WTC11 (cell line): Measurements from ENCODE around the gene NIF3L1. TPM values are rescaled to one million over a fixed set of nuclear protein-coding genes. Genes with fewer than 3 reads are reported as not detected.

ENCODE experiments used
- ATAC-seq: fragments of 200-7000 bp; cut with Tn5 transposase; 2 replicates; pipeline ENCODE4 v1.10.0; 2021; ENCODE audit warnings: mild to moderate bottlenecking, moderate library complexity
- CTCF ChIA-PET: fragments of 300-600 bp; sonication (Branson Sonifier 250); formaldehyde crosslinking; loops from one replicate; lab custom pipeline; 2021; ENCODE audit warnings: antibody characterized with exemption; lab: Charles Lee
- POLR2A ChIA-PET: fragments of 350-600 bp; sonication (Branson Sonifier 250); formaldehyde crosslinking; loops from one replicate; lab custom pipeline; 2021; ENCODE audit warnings: antibody characterized with exemption; lab: Charles Lee
- DNase-seq: peaks from one replicate; pipeline ENCODE4 v3.0.0; 2021; ENCODE audit warnings: low spot score
- H3K27ac Mint-ChIP-seq: 2 replicates; pipeline ENCODE4 v1.8.0; 2021; ENCODE audit warnings: mixed read lengths
- H3K27me3 Mint-ChIP-seq: 2 replicates; pipeline ENCODE4 v1.8.0; 2021; ENCODE audit warnings: low read depth, mild to moderate bottlenecking, moderate library complexity, mixed read lengths
- H3K36me3 Mint-ChIP-seq: 2 replicates; pipeline ENCODE4 v1.8.0; 2021; ENCODE audit warnings: mixed read lengths
- H3K4me1 Mint-ChIP-seq: 2 replicates; pipeline ENCODE4 v1.8.0; 2022; ENCODE audit warnings: mixed read lengths
- H3K4me3 Mint-ChIP-seq: 2 replicates; pipeline ENCODE4 v1.8.0; 2021; ENCODE audit warnings: mild to moderate bottlenecking, moderate library complexity, mixed read lengths
- H3K9me3 Mint-ChIP-seq: 2 replicates; pipeline ENCODE4 v1.8.0; 2021; ENCODE audit warnings: mixed read lengths
- FOXJ3 ChIP-seq: sonication (generic); formaldehyde crosslinking; IDR thresholded peaks from 2 replicates; pipeline ENCODE4 v1.9.0; 2021; ENCODE audit warnings: missing genetic modification reagents, mild to moderate bottlenecking, borderline replicate concordance
- NFATC4 ChIP-seq: fragments of 250-450 bp; sonication (Bioruptor Pico); IDR thresholded peaks from 2 replicates; pipeline ENCODE4 v1.9.0; 2021; ENCODE audit warnings: mild to moderate bottlenecking
- NFYB ChIP-seq: sonication (generic); formaldehyde crosslinking; conservative IDR thresholded peaks from 2 replicates; pipeline ENCODE4 v1.8.0; 2022; ENCODE audit warnings: low read depth, missing genetic modification reagents
- OVOL2 ChIP-seq: fragments of 250-450 bp; sonication (Bioruptor Pico); IDR thresholded peaks from 2 replicates; pipeline ENCODE4 v1.9.0; 2021; ENCODE audit warnings: mild to moderate bottlenecking, borderline replicate concordance
- RELA ChIP-seq: sonication (generic); formaldehyde crosslinking; IDR thresholded peaks from 2 replicates; pipeline ENCODE4 v1.8.1; 2022; ENCODE audit warnings: missing genetic modification reagents, mild to moderate bottlenecking, borderline replicate concordance
- SOX15 ChIP-seq: fragments of 250-450 bp; sonication (Bioruptor Pico); IDR thresholded peaks from 2 replicates; pipeline ENCODE4 v1.9.0; 2021; ENCODE audit warnings: mild to moderate bottlenecking
- ZNF232 ChIP-seq: sonication (generic); formaldehyde crosslinking; IDR thresholded peaks from 2 replicates; pipeline ENCODE4 v1.8.0; 2022; ENCODE audit warnings: mild to moderate bottlenecking, missing genetic modification reagents
- ZNF263 ChIP-seq: sonication (generic); formaldehyde crosslinking; IDR thresholded peaks from 2 replicates; pipeline ENCODE4 v1.8.1; 2022; ENCODE audit warnings: low read depth, mild to moderate bottlenecking, moderate library complexity, missing genetic modification reagents
- total RNA-seq: library from RNA; stranded (reverse); gene quantifications from 3 replicates; pipeline ENCODE4 v1.2.3, GENCODE V29; 2021
- TF ChIP-seq, protein P1 (sequence below): sonication (generic); formaldehyde crosslinking; IDR thresholded peaks from 2 replicates; pipeline ENCODE4 v1.8.1; 2023; ENCODE audit warnings: mild to moderate bottlenecking, missing genetic modification reagents, borderline replicate concordance
- TF ChIP-seq, protein P2 (sequence below): sonication (generic); formaldehyde crosslinking; IDR thresholded peaks from 2 replicates; pipeline ENCODE4 v1.8.1; 2022; ENCODE audit warnings: low read depth, missing genetic modification reagents, borderline replicate concordance
- TF ChIP-seq, protein P3 (sequence below): sonication (generic); formaldehyde crosslinking; IDR thresholded peaks from 2 replicates; pipeline ENCODE4 v1.8.1; 2023; ENCODE audit warnings: mild to moderate bottlenecking, missing genetic modification reagents, moderate library complexity
- TF ChIP-seq, protein P4 (sequence below): sonication (generic); formaldehyde crosslinking; IDR thresholded peaks from 2 replicates; pipeline ENCODE4 v1.8.1; 2022; ENCODE audit warnings: low read depth, mild to moderate bottlenecking, moderate library complexity, missing genetic modification reagents, borderline replicate concordance
- TF ChIP-seq, protein P5 (sequence below): fragments of 250-450 bp; sonication (Bioruptor Pico); IDR thresholded peaks from 2 replicates; pipeline ENCODE4 v1.8.0; 2021; ENCODE audit warnings: mild to moderate bottlenecking
- TF ChIP-seq, protein P6 (sequence below): sonication (generic); formaldehyde crosslinking; IDR thresholded peaks from 2 replicates; pipeline ENCODE4 v1.8.1; 2023; ENCODE audit warnings: mild to moderate bottlenecking, moderate library complexity, missing genetic modification reagents

The NIF3L1 gene
- total RNA-seq, 1 experiment from 2014 or later, result 49.1 TPM

DNA sequence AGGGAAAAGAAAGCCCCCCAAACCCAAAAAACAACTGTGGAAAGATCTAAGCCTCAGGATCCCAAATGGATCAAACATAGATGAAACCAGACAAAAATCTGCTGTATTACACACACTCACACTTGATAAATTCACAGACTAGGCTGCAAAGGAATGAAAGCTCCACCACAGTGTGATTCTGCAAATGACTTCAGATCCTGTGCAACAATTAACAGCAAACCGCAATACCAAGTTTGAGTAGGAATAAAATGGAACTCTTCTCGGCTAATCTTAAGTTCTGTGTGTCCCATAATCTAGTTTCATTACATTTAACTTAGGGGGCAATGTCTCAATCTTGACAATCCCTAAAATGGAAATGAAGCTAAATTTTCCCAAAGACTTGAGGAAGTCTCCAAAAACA, 36.6 kb upstream of the NIF3L1 start:
- Mint-ChIP-seq H3K36me3 (peaks cover 57% of the 10 kb centered on the region), H3K9me3 (no peaks in the 10 kb centered on the region), H3K4me3 (no peak overlapping the region), H3K4me1 (no peaks in the 10 kb centered on the region), H3K27me3 (no peaks in the 10 kb centered on the region), H3K27ac (peak overlapping the region; percentile 72; the same call in 1 of the 2 replicates)
- TF ChIP-seq ZNF263 (CRISPR knock-in tag), result no peak
- ATAC-seq (no peak), DNase-seq (no peak)
- POLR2A ChIA-PET, result interaction anchor here (1.1 kb wide), 1 partner anchor 17 kb away, joined by 3 read pairs; no protein-coding TSS in a partner anchor
- CTCF ChIA-PET, result no interaction called here

DNA sequence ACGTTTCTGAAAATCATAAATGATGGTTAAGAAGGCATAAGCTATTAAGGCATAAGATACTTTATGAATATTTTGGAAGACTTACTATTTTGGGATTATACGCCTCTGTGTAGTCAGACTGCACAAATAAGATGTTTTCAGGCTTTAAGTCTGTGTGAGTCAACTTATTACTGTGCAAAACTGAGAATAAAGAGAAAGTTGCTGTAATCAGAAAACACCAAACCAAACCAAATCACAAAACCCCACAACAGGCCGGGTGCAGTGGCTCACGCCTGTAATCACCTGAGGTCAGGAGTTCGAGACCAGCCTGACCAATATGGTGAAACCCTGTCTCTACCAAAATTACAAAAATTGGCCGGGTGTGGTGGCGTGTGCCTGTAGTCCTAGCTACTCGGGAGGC, 32.4 kb upstream of the NIF3L1 start:
- TF ChIP-seq, protein P1, sequence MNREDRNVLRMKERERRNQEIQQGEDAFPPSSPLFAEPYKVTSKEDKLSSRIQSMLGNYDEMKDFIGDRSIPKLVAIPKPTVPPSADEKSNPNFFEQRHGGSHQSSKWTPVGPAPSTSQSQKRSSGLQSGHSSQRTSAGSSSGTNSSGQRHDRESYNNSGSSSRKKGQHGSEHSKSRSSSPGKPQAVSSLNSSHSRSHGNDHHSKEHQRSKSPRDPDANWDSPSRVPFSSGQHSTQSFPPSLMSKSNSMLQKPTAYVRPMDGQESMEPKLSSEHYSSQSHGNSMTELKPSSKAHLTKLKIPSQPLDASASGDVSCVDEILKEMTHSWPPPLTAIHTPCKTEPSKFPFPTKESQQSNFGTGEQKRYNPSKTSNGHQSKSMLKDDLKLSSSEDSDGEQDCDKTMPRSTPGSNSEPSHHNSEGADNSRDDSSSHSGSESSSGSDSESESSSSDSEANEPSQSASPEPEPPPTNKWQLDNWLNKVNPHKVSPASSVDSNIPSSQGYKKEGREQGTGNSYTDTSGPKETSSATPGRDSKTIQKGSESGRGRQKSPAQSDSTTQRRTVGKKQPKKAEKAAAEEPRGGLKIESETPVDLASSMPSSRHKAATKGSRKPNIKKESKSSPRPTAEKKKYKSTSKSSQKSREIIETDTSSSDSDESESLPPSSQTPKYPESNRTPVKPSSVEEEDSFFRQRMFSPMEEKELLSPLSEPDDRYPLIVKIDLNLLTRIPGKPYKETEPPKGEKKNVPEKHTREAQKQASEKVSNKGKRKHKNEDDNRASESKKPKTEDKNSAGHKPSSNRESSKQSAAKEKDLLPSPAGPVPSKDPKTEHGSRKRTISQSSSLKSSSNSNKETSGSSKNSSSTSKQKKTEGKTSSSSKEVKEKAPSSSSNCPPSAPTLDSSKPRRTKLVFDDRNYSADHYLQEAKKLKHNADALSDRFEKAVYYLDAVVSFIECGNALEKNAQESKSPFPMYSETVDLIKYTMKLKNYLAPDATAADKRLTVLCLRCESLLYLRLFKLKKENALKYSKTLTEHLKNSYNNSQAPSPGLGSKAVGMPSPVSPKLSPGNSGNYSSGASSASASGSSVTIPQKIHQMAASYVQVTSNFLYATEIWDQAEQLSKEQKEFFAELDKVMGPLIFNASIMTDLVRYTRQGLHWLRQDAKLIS (CRISPR knock-in tag), result no peak
- no peak for TF ChIP-seq NFATC4 (CRISPR knock-in tag)
- TF ChIP-seq FOXJ3 (CRISPR knock-in tag), result no peak
- TF ChIP-seq, protein P2, sequence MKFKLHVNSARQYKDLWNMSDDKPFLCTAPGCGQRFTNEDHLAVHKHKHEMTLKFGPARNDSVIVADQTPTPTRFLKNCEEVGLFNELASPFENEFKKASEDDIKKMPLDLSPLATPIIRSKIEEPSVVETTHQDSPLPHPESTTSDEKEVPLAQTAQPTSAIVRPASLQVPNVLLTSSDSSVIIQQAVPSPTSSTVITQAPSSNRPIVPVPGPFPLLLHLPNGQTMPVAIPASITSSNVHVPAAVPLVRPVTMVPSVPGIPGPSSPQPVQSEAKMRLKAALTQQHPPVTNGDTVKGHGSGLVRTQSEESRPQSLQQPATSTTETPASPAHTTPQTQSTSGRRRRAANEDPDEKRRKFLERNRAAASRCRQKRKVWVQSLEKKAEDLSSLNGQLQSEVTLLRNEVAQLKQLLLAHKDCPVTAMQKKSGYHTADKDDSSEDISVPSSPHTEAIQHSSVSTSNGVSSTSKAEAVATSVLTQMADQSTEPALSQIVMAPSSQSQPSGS (CRISPR knock-in tag), result no peak
- Mint-ChIP-seq H3K27ac (no peak overlapping the region), H3K36me3 (peaks cover 85% of the 10 kb centered on the region), H3K4me1 (peaks cover 12% of the 10 kb centered on the region), H3K9me3 (no peaks in the 10 kb centered on the region), H3K27me3 (no peaks in the 10 kb centered on the region), H3K4me3 (no peak overlapping the region)
- ChIA-PET POLR2A (no interaction called here), CTCF (no interaction called here)
- DNase-seq (no peak), ATAC-seq (no peak)

DNA sequence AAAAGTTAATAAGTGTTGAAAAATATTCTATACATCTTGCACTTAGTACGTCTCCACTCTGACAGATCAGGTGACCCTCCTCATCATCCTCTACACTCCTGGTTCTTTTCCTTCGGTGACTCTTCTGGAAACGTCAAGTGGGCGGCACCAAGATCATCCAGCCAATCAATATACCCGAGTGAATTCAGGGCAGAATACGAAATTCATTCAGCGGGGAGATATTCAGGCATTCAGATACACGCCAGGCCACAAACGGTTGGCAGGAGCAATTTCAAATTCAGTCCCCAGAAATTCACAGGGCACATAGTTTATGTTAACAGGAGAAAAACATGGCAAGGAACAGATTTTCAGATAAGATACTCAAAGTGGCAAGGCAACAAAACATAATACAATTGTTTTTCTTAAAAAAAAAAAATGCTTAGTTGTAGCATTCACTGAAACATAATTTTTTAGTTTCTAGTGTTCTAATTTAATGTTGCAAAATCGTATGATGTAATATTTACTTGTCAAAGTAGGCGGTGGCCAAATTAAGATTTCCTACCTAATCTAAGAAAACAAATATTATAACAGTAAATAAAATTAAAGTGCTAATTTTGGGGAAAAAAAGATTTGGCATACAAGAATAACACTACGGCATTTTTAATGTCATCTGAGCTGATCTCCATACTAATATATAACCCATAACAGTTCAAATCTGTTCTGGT, 28.9 kb upstream of the NIF3L1 start:
- ChIA-PET CTCF (no interaction called here), POLR2A (no interaction called here)
- H3K36me3 Mint-ChIP-seq, result peaks cover 57% of the 10 kb centered on the region
- no peaks in the 10 kb centered on the region for H3K9me3 Mint-ChIP-seq
- peaks cover 24% of the 10 kb centered on the region for H3K4me1 Mint-ChIP-seq
- H3K27ac Mint-ChIP-seq, result peak overlapping the region; percentile 90
- ATAC-seq, result no peak
- no peak overlapping the region for H3K4me3 Mint-ChIP-seq
- DNase-seq, result no peak
- H3K27me3 Mint-ChIP-seq, result no peaks in the 10 kb centered on the region
- TF ChIP-seq, protein P1 (CRISPR knock-in tag), result no peak
- TF ChIP-seq SOX15 (CRISPR knock-in tag), result no peak
- no peak for TF ChIP-seq ZNF232 (CRISPR knock-in tag)
- TF ChIP-seq RELA, result no peak
- TF ChIP-seq, protein P3, sequence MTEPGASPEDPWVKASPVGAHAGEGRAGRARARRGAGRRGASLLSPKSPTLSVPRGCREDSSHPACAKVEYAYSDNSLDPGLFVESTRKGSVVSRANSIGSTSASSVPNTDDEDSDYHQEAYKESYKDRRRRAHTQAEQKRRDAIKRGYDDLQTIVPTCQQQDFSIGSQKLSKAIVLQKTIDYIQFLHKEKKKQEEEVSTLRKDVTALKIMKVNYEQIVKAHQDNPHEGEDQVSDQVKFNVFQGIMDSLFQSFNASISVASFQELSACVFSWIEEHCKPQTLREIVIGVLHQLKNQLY (CRISPR knock-in tag), result no peak
- no peak for TF ChIP-seq OVOL2
- no peak for TF ChIP-seq NFYB
- TF ChIP-seq, protein P4, sequence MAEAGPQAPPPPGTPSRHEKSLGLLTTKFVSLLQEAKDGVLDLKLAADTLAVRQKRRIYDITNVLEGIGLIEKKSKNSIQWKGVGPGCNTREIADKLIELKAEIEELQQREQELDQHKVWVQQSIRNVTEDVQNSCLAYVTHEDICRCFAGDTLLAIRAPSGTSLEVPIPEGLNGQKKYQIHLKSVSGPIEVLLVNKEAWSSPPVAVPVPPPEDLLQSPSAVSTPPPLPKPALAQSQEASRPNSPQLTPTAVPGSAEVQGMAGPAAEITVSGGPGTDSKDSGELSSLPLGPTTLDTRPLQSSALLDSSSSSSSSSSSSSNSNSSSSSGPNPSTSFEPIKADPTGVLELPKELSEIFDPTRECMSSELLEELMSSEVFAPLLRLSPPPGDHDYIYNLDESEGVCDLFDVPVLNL (CRISPR knock-in tag), result no peak
- TF ChIP-seq, protein P5, sequence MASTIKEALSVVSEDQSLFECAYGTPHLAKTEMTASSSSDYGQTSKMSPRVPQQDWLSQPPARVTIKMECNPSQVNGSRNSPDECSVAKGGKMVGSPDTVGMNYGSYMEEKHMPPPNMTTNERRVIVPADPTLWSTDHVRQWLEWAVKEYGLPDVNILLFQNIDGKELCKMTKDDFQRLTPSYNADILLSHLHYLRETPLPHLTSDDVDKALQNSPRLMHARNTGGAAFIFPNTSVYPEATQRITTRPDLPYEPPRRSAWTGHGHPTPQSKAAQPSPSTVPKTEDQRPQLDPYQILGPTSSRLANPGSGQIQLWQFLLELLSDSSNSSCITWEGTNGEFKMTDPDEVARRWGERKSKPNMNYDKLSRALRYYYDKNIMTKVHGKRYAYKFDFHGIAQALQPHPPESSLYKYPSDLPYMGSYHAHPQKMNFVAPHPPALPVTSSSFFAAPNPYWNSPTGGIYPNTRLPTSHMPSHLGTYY (CRISPR knock-in tag), result no peak
- TF ChIP-seq, protein P6, sequence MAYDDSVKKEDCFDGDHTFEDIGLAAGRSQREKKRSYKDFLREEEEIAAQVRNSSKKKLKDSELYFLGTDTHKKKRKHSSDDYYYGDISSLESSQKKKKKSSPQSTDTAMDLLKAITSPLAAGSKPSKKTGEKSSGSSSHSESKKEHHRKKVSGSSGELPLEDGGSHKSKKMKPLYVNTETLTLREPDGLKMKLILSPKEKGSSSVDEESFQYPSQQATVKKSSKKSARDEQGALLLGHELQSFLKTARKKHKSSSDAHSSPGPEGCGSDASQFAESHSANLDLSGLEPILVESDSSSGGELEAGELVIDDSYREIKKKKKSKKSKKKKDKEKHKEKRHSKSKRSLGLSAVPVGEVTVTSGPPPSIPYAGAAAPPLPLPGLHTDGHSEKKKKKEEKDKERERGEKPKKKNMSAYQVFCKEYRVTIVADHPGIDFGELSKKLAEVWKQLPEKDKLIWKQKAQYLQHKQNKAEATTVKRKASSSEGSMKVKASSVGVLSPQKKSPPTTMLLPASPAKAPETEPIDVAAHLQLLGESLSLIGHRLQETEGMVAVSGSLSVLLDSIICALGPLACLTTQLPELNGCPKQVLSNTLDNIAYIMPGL, result no peak
